ENCODE data around the gene HHATL.

The HHATL gene

DNA sequence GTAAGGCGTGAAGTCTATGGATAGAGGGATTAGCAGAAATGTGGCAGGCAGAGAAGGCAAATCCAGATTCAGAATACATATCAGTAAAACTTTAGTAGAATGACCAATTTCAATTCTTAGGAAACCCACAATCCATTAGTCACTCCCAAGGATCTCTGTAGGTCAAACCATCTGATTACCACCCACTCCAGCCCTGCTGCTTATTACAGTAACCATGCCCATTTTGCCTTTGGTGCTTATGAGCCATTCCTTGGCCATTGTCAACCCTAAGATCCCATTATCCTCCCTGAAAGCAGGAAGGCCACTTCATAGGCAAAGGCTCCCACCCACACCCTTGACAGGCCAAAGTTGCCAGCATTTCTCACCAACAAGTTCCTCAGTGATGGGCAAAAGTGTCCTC lies 22.3 kb downstream of the HHATL start:
- Histone ChIP-seq H3K9me2 (replicated peaks; ENCODE audit: insufficient read depth, low read length) (no peaks in the 10 kb centered on the region), H3F3A (ENCODE audit: insufficient read depth, low read length) (no peaks in the 10 kb centered on the region), H4K20me1 (ENCODE audit: insufficient read depth, low read length) (no peaks in the 10 kb centered on the region), H3K27ac (ENCODE audit: low read length) (no peak overlapping the region), H3K9me3 (replicated peaks; ENCODE audit: insufficient read depth, low read length) (no peaks in the 10 kb centered on the region), H3K4me3 (ENCODE audit: low read length) (no peak overlapping the region), H3K9ac (ENCODE audit: low read length) (no peak overlapping the region), H3K36me3 (replicated peaks; ENCODE audit: insufficient read depth, low read length) (no peaks in the 10 kb centered on the region), H3K27me3 (replicated peaks; ENCODE audit: insufficient read depth, low read length) (no peaks in the 10 kb centered on the region), H3K4me2 (ENCODE audit: low read depth, low read length) (no peak overlapping the region), H3K4me1 (ENCODE audit: low read length) (no peaks in the 10 kb centered on the region), H3K79me2 (ENCODE audit: low read length) (no peaks in the 10 kb centered on the region), H2AFZ (ENCODE audit: low read length) (no peak overlapping the region)
- no peak for DNase-seq
- TF ChIP-seq, protein P1, sequence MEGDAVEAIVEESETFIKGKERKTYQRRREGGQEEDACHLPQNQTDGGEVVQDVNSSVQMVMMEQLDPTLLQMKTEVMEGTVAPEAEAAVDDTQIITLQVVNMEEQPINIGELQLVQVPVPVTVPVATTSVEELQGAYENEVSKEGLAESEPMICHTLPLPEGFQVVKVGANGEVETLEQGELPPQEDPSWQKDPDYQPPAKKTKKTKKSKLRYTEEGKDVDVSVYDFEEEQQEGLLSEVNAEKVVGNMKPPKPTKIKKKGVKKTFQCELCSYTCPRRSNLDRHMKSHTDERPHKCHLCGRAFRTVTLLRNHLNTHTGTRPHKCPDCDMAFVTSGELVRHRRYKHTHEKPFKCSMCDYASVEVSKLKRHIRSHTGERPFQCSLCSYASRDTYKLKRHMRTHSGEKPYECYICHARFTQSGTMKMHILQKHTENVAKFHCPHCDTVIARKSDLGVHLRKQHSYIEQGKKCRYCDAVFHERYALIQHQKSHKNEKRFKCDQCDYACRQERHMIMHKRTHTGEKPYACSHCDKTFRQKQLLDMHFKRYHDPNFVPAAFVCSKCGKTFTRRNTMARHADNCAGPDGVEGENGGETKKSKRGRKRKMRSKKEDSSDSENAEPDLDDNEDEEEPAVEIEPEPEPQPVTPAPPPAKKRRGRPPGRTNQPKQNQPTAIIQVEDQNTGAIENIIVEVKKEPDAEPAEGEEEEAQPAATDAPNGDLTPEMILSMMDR (IDR thresholded peaks at IDR 0.05; ENCODE audit: low read length): no peak
- TF ChIP-seq EZH2 (optimal IDR thresholded peaks at IDR 0.05; ENCODE audit: low read depth, low read length) (no peak), EZH2phosphoT487 (IDR thresholded peaks at IDR 0.05; ENCODE audit: low read length) (no peak)

DNA sequence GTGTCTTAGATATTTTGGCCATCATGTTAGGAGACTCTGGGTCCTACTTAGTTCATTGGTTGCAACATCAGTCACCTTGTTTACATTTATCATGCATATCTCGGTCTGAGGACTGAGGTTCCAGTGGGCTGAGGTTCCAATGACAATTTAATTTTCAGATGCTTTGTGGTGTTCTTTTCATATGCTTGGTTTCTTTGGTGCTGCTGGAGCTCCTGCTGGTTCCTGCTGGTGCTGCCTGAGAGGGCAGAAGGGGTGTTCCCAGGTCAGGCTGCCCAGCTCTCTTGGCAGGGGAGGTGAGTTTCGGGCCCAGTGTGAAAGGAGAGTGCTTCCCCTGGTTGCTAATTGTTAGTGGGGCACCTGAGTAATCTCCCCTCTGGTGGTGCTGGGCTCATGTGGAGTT lies 24.2 kb downstream of the HHATL start:
- H3K4me3 ChIP-seq (ENCODE audit: low read length): no peak overlapping the region
- no peaks in the 10 kb centered on the region for H3K79me2 ChIP-seq (ENCODE audit: low read length)
- no peak for DNase-seq
- no peaks in the 10 kb centered on the region for H4K20me1 ChIP-seq (ENCODE audit: insufficient read depth, low read length)
- H3K9me3 ChIP-seq (replicated peaks; ENCODE audit: insufficient read depth, low read length): no peaks in the 10 kb centered on the region
- H2AFZ ChIP-seq (ENCODE audit: low read length): no peak overlapping the region
- no peak overlapping the region for H3K27ac ChIP-seq (ENCODE audit: low read length)
- no peaks in the 10 kb centered on the region for H3K4me1 ChIP-seq (ENCODE audit: low read length)
- H3K9ac ChIP-seq (ENCODE audit: low read length): no peak overlapping the region
- H3F3A ChIP-seq (ENCODE audit: insufficient read depth, low read length): no peaks in the 10 kb centered on the region
- no peak overlapping the region for H3K4me2 ChIP-seq (ENCODE audit: low read depth, low read length)
- H3K9me2 ChIP-seq (replicated peaks; ENCODE audit: insufficient read depth, low read length): no peaks in the 10 kb centered on the region
- TF ChIP-seq, protein P1 (IDR thresholded peaks at IDR 0.05; ENCODE audit: low read length): no peak
- TF ChIP-seq EZH2phosphoT487 (IDR thresholded peaks at IDR 0.05; ENCODE audit: low read length) (no peak), EZH2 (optimal IDR thresholded peaks at IDR 0.05; ENCODE audit: low read depth, low read length) (no peak)
- H3K27me3 ChIP-seq (replicated peaks; ENCODE audit: insufficient read depth, low read length): no peaks in the 10 kb centered on the region
- H3K36me3 ChIP-seq (replicated peaks; ENCODE audit: insufficient read depth, low read length): no peaks in the 10 kb centered on the region

DNA sequence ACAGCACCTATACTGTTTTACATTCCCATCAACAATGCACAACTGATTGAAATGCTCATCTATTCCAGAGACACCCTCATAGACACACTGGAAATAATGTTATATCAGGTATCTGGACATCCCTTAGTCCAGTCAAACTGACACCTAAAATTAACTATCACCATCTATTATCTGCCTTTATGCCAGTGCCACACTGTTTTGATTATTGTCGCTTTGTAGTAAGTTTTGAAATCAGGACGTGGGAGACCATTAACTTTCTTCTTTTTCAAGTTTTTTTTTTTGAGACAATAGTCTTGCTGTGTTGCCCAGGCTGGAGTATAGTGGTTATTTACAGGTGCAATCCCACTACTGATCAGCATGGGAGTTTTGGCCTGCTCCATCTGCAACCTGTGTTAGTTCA lies 26.7 kb downstream of the HHATL start:
- no peak for TF ChIP-seq EZH2phosphoT487 (IDR thresholded peaks at IDR 0.05; ENCODE audit: low read length)
- TF ChIP-seq EZH2 (optimal IDR thresholded peaks at IDR 0.05; ENCODE audit: low read depth, low read length): no peak
- TF ChIP-seq, protein P1 (IDR thresholded peaks at IDR 0.05; ENCODE audit: low read length): no peak
- Histone ChIP-seq H3K4me3 (ENCODE audit: low read length) (no peak overlapping the region), H2AFZ (ENCODE audit: low read length) (no peak overlapping the region), H3K27ac (ENCODE audit: low read length) (no peak overlapping the region), H3K9me3 (replicated peaks; ENCODE audit: insufficient read depth, low read length) (no peaks in the 10 kb centered on the region), H3K9me2 (replicated peaks; ENCODE audit: insufficient read depth, low read length) (no peaks in the 10 kb centered on the region), H3K36me3 (replicated peaks; ENCODE audit: insufficient read depth, low read length) (no peaks in the 10 kb centered on the region), H3K4me1 (ENCODE audit: low read length) (no peaks in the 10 kb centered on the region), H3F3A (ENCODE audit: insufficient read depth, low read length) (no peaks in the 10 kb centered on the region), H3K79me2 (ENCODE audit: low read length) (no peaks in the 10 kb centered on the region), H3K27me3 (replicated peaks; ENCODE audit: insufficient read depth, low read length) (no peaks in the 10 kb centered on the region), H3K9ac (ENCODE audit: low read length) (no peak overlapping the region), H4K20me1 (ENCODE audit: insufficient read depth, low read length) (no peaks in the 10 kb centered on the region), H3K4me2 (ENCODE audit: low read depth, low read length) (no peak overlapping the region)
- DNase-seq: no peak
